ENCODE results near the gene POLK. TPM values are rescaled to one million over a fixed set of nuclear protein-coding genes. Genes with fewer than 3 reads are reported as not detected.

Gene POLK
- total RNA-seq, 2 experiments from 2014 or later = 25.2 to 28.6 TPM

GRCh38 chr5:75617736-75618352 lies 106.2 kb downstream of the POLK start:
- H3K4me3 Mint-ChIP-seq = no peak overlapping the region
- H3K4me1 Mint-ChIP-seq = no peaks in the 10 kb centered on the region
- H3K27ac Mint-ChIP-seq = no peak overlapping the region
- DNase-seq = no peak
- peaks cover 2% of the 10 kb centered on the region for H3K36me3 Mint-ChIP-seq
- H3K9me3 Mint-ChIP-seq = no peaks in the 10 kb centered on the region
- H3K27me3 Mint-ChIP-seq = peaks cover 3% of the 10 kb centered on the region

GRCh38 chr5:75620184-75620959 lies 108.7 kb downstream of the POLK start:
- no peak overlapping the region for H3K4me3 Mint-ChIP-seq
- H3K27ac Mint-ChIP-seq = no peak overlapping the region
- no peaks in the 10 kb centered on the region for H3K27me3 Mint-ChIP-seq
- H3K4me1 Mint-ChIP-seq = no peaks in the 10 kb centered on the region
- no peaks in the 10 kb centered on the region for H3K9me3 Mint-ChIP-seq
- no peaks in the 10 kb centered on the region for H3K36me3 Mint-ChIP-seq
- no peak for DNase-seq

GRCh38 chr5:75622564-75622963 lies 110.9 kb downstream of the POLK start:
- Mint-ChIP-seq H3K9me3 (no peaks in the 10 kb centered on the region), H3K27ac (no peak overlapping the region), H3K4me3 (no peak overlapping the region), H3K27me3 (no peaks in the 10 kb centered on the region), H3K36me3 (no peaks in the 10 kb centered on the region), H3K4me1 (peaks cover 9% of the 10 kb centered on the region)
- no peak for DNase-seq

- no peak for DNase-seq
- peaks cover 9% of the 10 kb centered on the region for H3K4me1 Mint-ChIP-seq
- no peaks in the 10 kb centered on the region for H3K36me3 Mint-ChIP-seq
- no peak overlapping the region for H3K4me3 Mint-ChIP-seq
- no peaks in the 10 kb centered on the region for H3K9me3 Mint-ChIP-seq
- H3K27me3 Mint-ChIP-seq = no peaks in the 10 kb centered on the region
- H3K27ac Mint-ChIP-seq = no peak overlapping the region
Measured at GRCh38 chr5:75623846-75624245, 112.2 kb downstream of the POLK start.

GRCh38 chr5:75626959-75627358 lies 115.3 kb downstream of the POLK start:
- Mint-ChIP-seq H3K4me3 (no peak overlapping the region), H3K36me3 (no peaks in the 10 kb centered on the region), H3K27me3 (no peaks in the 10 kb centered on the region)

GRCh38 chr5:75627801-75628200 lies 116.1 kb downstream of the POLK start:
- Mint-ChIP-seq H3K4me3 (no peak overlapping the region), H3K9me3 (no peaks in the 10 kb centered on the region), H3K27ac (no peak overlapping the region)

More at GRCh38 chr5:75626959-75627358, 115.3 kb downstream of the POLK start:
- H3K9me3 Mint-ChIP-seq = no peaks in the 10 kb centered on the region
- H3K4me1 Mint-ChIP-seq = peaks cover 9% of the 10 kb centered on the region
- DNase-seq = no peak
- no peak overlapping the region for H3K27ac Mint-ChIP-seq

GRCh38 chr5:75630875-75631274 lies 119.2 kb downstream of the POLK start:
- H3K36me3 Mint-ChIP-seq = peaks cover 2% of the 10 kb centered on the region
- H3K4me1 Mint-ChIP-seq = peaks cover 11% of the 10 kb centered on the region

More at GRCh38 chr5:75627801-75628200, 116.1 kb downstream of the POLK start:
- no peak for DNase-seq
- no peaks in the 10 kb centered on the region for H3K36me3 Mint-ChIP-seq
- H3K27me3 Mint-ChIP-seq = no peaks in the 10 kb centered on the region
- peaks cover 9% of the 10 kb centered on the region for H3K4me1 Mint-ChIP-seq

GRCh38 chr5:75632321-75632720 lies 120.6 kb downstream of the POLK start:
- Mint-ChIP-seq H3K4me1 (peaks cover 2% of the 10 kb centered on the region), H3K27me3 (peaks cover 7% of the 10 kb centered on the region), H3K36me3 (peaks cover 2% of the 10 kb centered on the region), H3K9me3 (peaks cover 3% of the 10 kb centered on the region), H3K27ac (no peak overlapping the region), H3K4me3 (no peak overlapping the region)
- no peak for DNase-seq

More at GRCh38 chr5:75630875-75631274, 119.2 kb downstream of the POLK start:
- Mint-ChIP-seq H3K27me3 (no peaks in the 10 kb centered on the region), H3K4me3 (no peak overlapping the region), H3K9me3 (peaks cover 3% of the 10 kb centered on the region), H3K27ac (no peak overlapping the region)
- no peak for DNase-seq

- Mint-ChIP-seq H3K9me3 (peaks cover 5% of the 10 kb centered on the region), H3K27me3 (peaks cover 7% of the 10 kb centered on the region), H3K4me3 (no peak overlapping the region), H3K4me1 (peaks cover 1% of the 10 kb centered on the region), H3K27ac (no peak overlapping the region), H3K36me3 (peaks cover 2% of the 10 kb centered on the region)
- DNase-seq = no peak
Measured at GRCh38 chr5:75637949-75638348, 126.3 kb downstream of the POLK start.

GRCh38 chr5:75639535-75640311 lies 128.0 kb downstream of the POLK start:
- peaks cover 2% of the 10 kb centered on the region for H3K9me3 Mint-ChIP-seq
- DNase-seq = no peak
- no peak overlapping the region for H3K4me3 Mint-ChIP-seq
- no peaks in the 10 kb centered on the region for H3K36me3 Mint-ChIP-seq
- H3K4me1 Mint-ChIP-seq = no peaks in the 10 kb centered on the region
- H3K27me3 Mint-ChIP-seq = peaks cover 7% of the 10 kb centered on the region
- H3K27ac Mint-ChIP-seq = no peak overlapping the region

- Mint-ChIP-seq H3K4me3 (no peak overlapping the region), H3K9me3 (peaks cover 2% of the 10 kb centered on the region), H3K27ac (no peak overlapping the region), H3K27me3 (peaks cover 7% of the 10 kb centered on the region), H3K36me3 (no peaks in the 10 kb centered on the region), H3K4me1 (no peaks in the 10 kb centered on the region)
- DNase-seq = no peak
Measured at GRCh38 chr5:75640395-75640794, 128.7 kb downstream of the POLK start.

GRCh38 chr5:75640826-75641225 lies 129.1 kb downstream of the POLK start:
- H3K4me3 Mint-ChIP-seq = no peak overlapping the region
- peaks cover 7% of the 10 kb centered on the region for H3K27me3 Mint-ChIP-seq
- DNase-seq = no peak
- no peaks in the 10 kb centered on the region for H3K36me3 Mint-ChIP-seq
- peaks cover 2% of the 10 kb centered on the region for H3K9me3 Mint-ChIP-seq
- H3K4me1 Mint-ChIP-seq = no peaks in the 10 kb centered on the region
- H3K27ac Mint-ChIP-seq = no peak overlapping the region

GRCh38 chr5:75648712-75649111 lies 137.0 kb downstream of the POLK start:
- peaks cover 6% of the 10 kb centered on the region for H3K4me1 Mint-ChIP-seq
- H3K4me3 Mint-ChIP-seq = no peak overlapping the region
- H3K9me3 Mint-ChIP-seq = peaks cover 2% of the 10 kb centered on the region
- H3K27me3 Mint-ChIP-seq = no peaks in the 10 kb centered on the region
- DNase-seq = no peak
- peaks cover 2% of the 10 kb centered on the region for H3K36me3 Mint-ChIP-seq
- H3K27ac Mint-ChIP-seq = no peak overlapping the region

Measured in activated naive CD8-positive, alpha-beta T cell treated with anti-CD3 and anti-CD28 coated beads for 36 hours (primary cell).